GM19043 (cell line): ENCODE data around the gene PORCN.

ENCODE experiments used
- ATAC-seq: cut with Tn5 transposase; IDR thresholded peaks from one replicate; pipeline ENCODE4 v1.9.1; 2021; ENCODE audit warnings: low read depth; ENCODE audit not compliant: unreplicated experiment

The PORCN gene

GRCh38 chrX:48475774-48476577, 32.8 kb upstream of the PORCN start, which contains the start of gene FTSJ1:
TSS of gene FTSJ1 (plus strand) at chrX:48476199. CDS start at chrX:48478048, 1,849 bp downstream.
- ATAC-seq, result peak; percentile 83

GRCh38 chrX:48476919-48477318, 31.9 kb upstream of the PORCN start:
- ATAC-seq, result no peak

- no peak for ATAC-seq
These were observed 30.6 kb upstream of the PORCN start for GRCh38 chrX:48477960-48478755.

- ATAC-seq, result no peak
These were observed 30.0 kb upstream of the PORCN start for GRCh38 chrX:48478806-48479205.

- ATAC-seq, result no peak
These were observed 28.6 kb upstream of the PORCN start for GRCh38 chrX:48480142-48480541.

- no peak for ATAC-seq
These were observed 28.2 kb upstream of the PORCN start for GRCh38 chrX:48480583-48480982.

- no peak for ATAC-seq
These were observed 26.3 kb upstream of the PORCN start for GRCh38 chrX:48482526-48482925.

- ATAC-seq, result no peak
These were observed 21.4 kb upstream of the PORCN start for GRCh38 chrX:48487362-48487798.

- ATAC-seq, result no peak
These were observed 20.8 kb upstream of the PORCN start for GRCh38 chrX:48488034-48488433.

- ATAC-seq, result no peak
These were observed 19.5 kb upstream of the PORCN start for GRCh38 chrX:48489296-48489695.

GRCh38 chrX:48489892-48490291, 18.9 kb upstream of the PORCN start:
- ATAC-seq, result no peak

GRCh38 chrX:48490661-48491060, 18.1 kb upstream of the PORCN start:
- ATAC-seq, result no peak

- no peak for ATAC-seq
These were observed 17.0 kb upstream of the PORCN start for GRCh38 chrX:48491809-48492208.

GRCh38 chrX:48492293-48492910, 16.4 kb upstream of the PORCN start:
- no peak for ATAC-seq

GRCh38 chrX:48493890-48494364, 14.9 kb upstream of the PORCN start:
- no peak for ATAC-seq

GRCh38 chrX:48496660-48497059, 12.1 kb upstream of the PORCN start:
- no peak for ATAC-seq

GRCh38 chrX:48497871-48498270, 10.9 kb upstream of the PORCN start:
- no peak for ATAC-seq

- no peak for ATAC-seq
These were observed 10.4 kb upstream of the PORCN start for GRCh38 chrX:48498374-48498809.

- no peak for ATAC-seq
These were observed 4.5 kb upstream of the PORCN start for GRCh38 chrX:48504261-48504660.

- no peak for ATAC-seq
These were observed 3.3 kb upstream of the PORCN start for GRCh38 chrX:48505481-48505880.

GRCh38 chrX:48507246-48507645, 1.5 kb upstream of the PORCN start:
- no peak for ATAC-seq
